Epidermal melanocyte (primary cell): Measurements from ENCODE around the gene HOXB7.

Experiments used
- DNase-seq: peaks from one replicate; pipeline ENCODE4 v3.0.0; 2011; ENCODE audit warnings: low spot score; ENCODE audit not compliant: insufficient read length

The HOXB7 gene

GRCh38 chr17:48623583-48623982 lies 12.8 kb upstream of the HOXB7 start:
- no peak for DNase-seq

- DNase-seq, result no peak
Measured at GRCh38 chr17:48622857-48623256, 12.0 kb upstream of the HOXB7 start.

- DNase-seq, result no peak
Measured at GRCh38 chr17:48621410-48622392, 10.9 kb upstream of the HOXB7 start.

- no peak for DNase-seq
Measured at GRCh38 chr17:48620461-48621139, 9.8 kb upstream of the HOXB7 start.

- DNase-seq, result no peak
Measured at GRCh38 chr17:48619826-48620449, 9.1 kb upstream of the HOXB7 start.

GRCh38 chr17:48618256-48618896 lies 7.6 kb upstream of the HOXB7 start:
- DNase-seq, result peak; percentile 99

GRCh38 chr17:48617471-48618255 lies 6.8 kb upstream of the HOXB7 start:
- no peak for DNase-seq

GRCh38 chr17:48616717-48617470 lies 6.1 kb upstream of the HOXB7 start:
- DNase-seq, result no peak

- DNase-seq, result no peak
Measured at GRCh38 chr17:48615963-48616716, 5.3 kb upstream of the HOXB7 start.

- no peak for DNase-seq
Measured at GRCh38 chr17:48615047-48615962, 4.5 kb upstream of the HOXB7 start, which contains the start of gene HOXB8. Gene HOXB8, minus strand, starts transcription at chr17:48615292. Its CDS starts 588 bp downstream, at chr17:48614704.

- DNase-seq, result no peak
Measured at GRCh38 chr17:48613862-48614694, 3.3 kb upstream of the HOXB7 start.

- DNase-seq, result no peak
Measured at GRCh38 chr17:48612854-48613691, 2.3 kb upstream of the HOXB7 start.

- no peak for DNase-seq
Measured at GRCh38 chr17:48612456-48612853, 1.6 kb upstream of the HOXB7 start.

- no peak for DNase-seq
Measured at GRCh38 chr17:48611681-48612455, 1.1 kb upstream of the HOXB7 start.

- DNase-seq, result no peak
Measured at GRCh38 chr17:48611213-48611612, 396 bp upstream of the HOXB7 start.
